Heart left ventricle (tissue), 16 donors: Measurements from ENCODE around the gene CLDN7. TPM values are rescaled to one million over a fixed set of nuclear protein-coding genes. Genes with fewer than 3 reads are reported as not detected.

ENCODE experiments used
- ATAC-seq, 4 donors: fragments of 200-7000 bp; cut with Tn5 transposase; one replicate each; pipeline ENCODE4 v1.9.1; 2020 to 2022; ENCODE audit warnings: moderate library complexity in 4 of 4, mild to moderate bottlenecking in 3 of 4, moderate number of reproducible peaks in 1 of 4
- DNase-seq, 5 donors: peaks; one replicate each; pipeline ENCODE4 v3.0.0-alpha.2; 2020
- H3K27ac ChIP-seq, 12 donors: fragments of 200-600 bp; sonication (generic) in 4 of 12; one replicate each; pipeline versions ENCODE4 v1.5.0 to v1.8.0; 2016 to 2022; ENCODE audit warnings: mild to moderate bottlenecking in 2 of 12
- H3K27me3 ChIP-seq, 9 donors: fragments of 200-600 bp; sonication (generic) in 2 of 9; one replicate each; pipeline versions ENCODE4 v1.5.1 to v1.8.0; 2016 to 2022; ENCODE audit warnings: mild to moderate bottlenecking in 3 of 9
- H3K36me3 ChIP-seq, 9 donors: fragments of 200-600 bp; sonication (generic) in 2 of 9; one replicate each; pipeline versions ENCODE4 v1.5.0 to v1.8.0; 2018 to 2022; ENCODE audit warnings: mild to moderate bottlenecking in 2 of 9
- H3K4me1 ChIP-seq, 12 donors: fragments of 200-600 bp; sonication (generic) in 4 of 12; one replicate each; pipeline versions ENCODE4 v1.5.0 to v1.8.0; 2016 to 2022; ENCODE audit warnings: mild to moderate bottlenecking in 3 of 12
- H3K4me3 ChIP-seq, 12 donors: fragments of 200-600 bp; sonication (generic) in 4 of 12; one replicate each; pipeline versions ENCODE4 v1.5.0 to v1.8.0; 2017 to 2022; ENCODE audit warnings: mild to moderate bottlenecking in 9 of 12, moderate library complexity in 4 of 12
- H3K9me3 ChIP-seq, 12 donors: fragments of 200-600 bp; sonication (generic) in 4 of 12; one replicate each; pipeline versions ENCODE4 v1.5.0 to v1.8.0; 2016 to 2022; ENCODE audit warnings: mild to moderate bottlenecking in 1 of 12
- CTCF ChIP-seq, 12 donors: fragments of 200-600 bp; sonication (generic) in 4 of 12; IDR thresholded peaks; one replicate each; pipeline versions ENCODE4 v1.5.0 to v1.8.0; 2018 to 2022; ENCODE audit warnings: antibody characterized with exemption in 12 of 12, mild to moderate bottlenecking in 5 of 12
- POLR2A ChIP-seq, 2 donors: fragments of 450-650 bp; IDR thresholded peaks; one replicate each; pipeline ENCODE4 v1.6.1; 2017; ENCODE audit warnings: antibody characterized with exemption in 2 of 2, mild to moderate bottlenecking in 2 of 2, moderate library complexity in 2 of 2
- WGBS, 4 donors: extraction: QIAGEN DNeasy Blood & Tissue Kit in 2 of 4; methylation state at CpG; one replicate each; pipeline versions ENCODE4 v1.1.5 to v1.1.7; 2013 to 2018; 5-methylcytosine and 5-hydroxymethylcytosine counted together
- intact Hi-C, 10 donors: fragments of 100-400 bp; cut with DNase I; formaldehyde crosslinking; loops; one replicate each; pipeline versions ENCODE4 v1.11.1 to v1.14.2; 2022
- polyA plus RNA-seq, 2 donors: library from polyadenylated mRNA; stranded (reverse); fragments of 200-250 nt; gene quantifications; one replicate each; pipeline ENCODE4 v1.2.3, GENCODE V29; 2013
- total RNA-seq, 9 donors: library from RNA; depleted of rRNA in 2 of 9; stranded (reverse); fragments of >200 nt in 2 of 9; fragmentation: NEBNext Ultra II Directional in 3 of 9; extraction: Animal tissue kit (Norgen Biotek cat#: 25700) in 3 of 9; gene quantifications; one replicate each; pipeline versions ENCODE4 v1.1.0 to v1.2.4, GENCODE V29; 2016 to 2023
- donor health status: ischemic (EF 13 %, LVEDD 7.1; RV severe dilation, severe dysfunction).
- donor health status: healthy with polysubstance abuse.
- donor health status: DM: no; HTN: yes; CAD: no.
- donor health status: DM: no; HTN: no; CAD: no.
- donor health status: ischemic (EF 25% LVEDD 6.9; RV normal size, moderate dysfunction).
- donor health status: ischemic (EF 25% LVEDD 5.7; RV mildly dilated, moderate dysfunction).
- donor health status: healthy.
- donor health status: DM: yes; HTN: yes; CAD: no.
- donor health status: ischemic (EF 35%, LVEDD 5.7; RV mildly dilated, moderate dysfunction).
- donor health status: nonischemic (EF 11% LVEDD 7.7; RV severe dilation, severe dysfunction).
- donor health status: DM: yes; HTN: yes; CAD: no.
- donor health status: PGD.
- donor health status: ischemic (EF 29% LVEDD 5.4; RV normal size, mild dysfunction).
- donor health status: nonischemic (EF 23%, LVEDD 6.1; RV moderate dilation, normal function).

The CLDN7 gene
- total and polyA plus RNA-seq, 11 donors, result 0.36 to 2.6 (median 1.3) TPM; not detected in 2

- ATAC-seq, result peak; percentile 61 to 68 (median 66)
- Histone ChIP-seq H3K4me1 (peaks cover 4 to 49% (median 21%) of the 10 kb centered on the region in 12 donors), H3K27ac (peak overlapping the region; percentile 84 to 99 (median 96)), H3K27me3 (peaks cover 0 to 24% (median 3%) of the 10 kb centered on the region in 9 donors), H3K9me3 (no peaks in the 10 kb centered on the region), H3K36me3 (peaks cover 0 to 37% (median 8%) of the 10 kb centered on the region in 9 donors), H3K4me3 (peak overlapping the region; percentile 19 to 76 (median 64))
- no peak for TF ChIP-seq CTCF (IDR thresholded peaks at IDR 0.05)
- TF ChIP-seq POLR2A (IDR thresholded peaks at IDR 0.05), result peak in 1 of 2 donors; percentile 9
- intact Hi-C loops, result loop anchor here in 8 of 10 donors (1.0 to 10.0 kb wide), 6 partner anchors 14 to 65 kb away; partner anchors contain the start of gene ELP5 (in 1 of the 8)
- DNase-seq, result peak; percentile 84 to 89 (median 86)
- 0 to 7% (median 2%) methylated on average over 21 to 43 of the region's 43 CpGs for WGBS, 4 donors
Observed at GRCh38 chr17:7281953-7282751, 19.9 kb upstream of the CLDN7 start.

GRCh38 chr17:7281074-7281952, 19.0 kb upstream of the CLDN7 start, which contains the start of gene SLC2A4:
Gene SLC2A4 (plus strand): TSS chr17:7281718. CDS start chr17:7281935, 217 bp downstream.
- peaks cover 4 to 49% (median 21%) of the 10 kb centered on the region in 12 donors for H3K4me1 ChIP-seq
- WGBS, 4 donors, result 0% methylated on average over 43 to 71 of the region's 71 CpGs; no CpG with 5 or more reads in 1 of the 4 donors
- peak within 1 kb of the TSS; percentile 90 to 99 (median 96) for H3K27ac ChIP-seq
- peaks cover 0 to 29% (median 8%) of the 10 kb centered on the region in 9 donors for H3K36me3 ChIP-seq
- intact Hi-C loops, result loop anchor here in 8 of 10 donors (1.0 to 10.0 kb wide), 6 partner anchors 15 to 66 kb away; partner anchors contain the start of gene ELP5 (in 1 of the 8)
- H3K4me3 ChIP-seq, result peak within 1 kb of the TSS; percentile 19 to 76 (median 64)
- TF ChIP-seq POLR2A (IDR thresholded peaks at IDR 0.05) (peak; percentile 48 to 53), CTCF (IDR thresholded peaks at IDR 0.05) (no peak)
- ATAC-seq, result peak; percentile 73 to 84 (median 80)
- H3K9me3 ChIP-seq, result no peaks in the 10 kb centered on the region
- DNase-seq, result peak; percentile 93 to 97 (median 96)
- H3K27me3 ChIP-seq, result peaks cover 0 to 24% (median 3%) of the 10 kb centered on the region in 9 donors

GRCh38 chr17:7280519-7281073, 18.3 kb upstream of the CLDN7 start:
- ATAC-seq, result peak; percentile 52 to 64 (median 58)
- Histone ChIP-seq H3K4me3 (peak overlapping the region in 11 of 12 donors; percentile 26 to 76 (median 65)), H3K36me3 (peaks cover 0 to 21% (median 8%) of the 10 kb centered on the region in 9 donors), H3K27me3 (peaks cover 0 to 24% (median 3%) of the 10 kb centered on the region in 9 donors), H3K4me1 (peaks cover 4 to 49% (median 21%) of the 10 kb centered on the region in 12 donors), H3K27ac (peak overlapping the region; percentile 90 to 99 (median 96)), H3K9me3 (no peaks in the 10 kb centered on the region)
- 0 to 1% (median 0%) methylated on average over 24 to 29 of the region's 29 CpGs for WGBS, 4 donors
- DNase-seq, result peak; percentile 84 to 91 (median 86)
- intact Hi-C loops, result loop anchor here in 9 of 10 donors (1.0 to 10.0 kb wide), 7 partner anchors 16 to 67 kb away; partner anchors contain the start of gene ELP5 (in 1 of the 9)
- TF ChIP-seq CTCF (IDR thresholded peaks at IDR 0.05) (peak; percentile 84 to 97 (median 94)), POLR2A (IDR thresholded peaks at IDR 0.05) (no peak)
